ENCODE measurements around the gene UBXN11.
A peak's percentile ranks its signal among the peaks of the same experiment; 100 is the strongest.

UBXN11 gene

GRCh38 chr1:26306290-26307229 is at the start of gene UBXN11:
Gene UBXN11 (minus strand): TSS chr1:26306636. CDS start chr1:26302883, 3,753 bp downstream.
- DNase-seq: peak; percentile 97

- DNase-seq: no peak
Measured at GRCh38 chr1:26356106-26356505, 49.7 kb upstream of the UBXN11 start.

- DNase-seq: no peak
Measured at GRCh38 chr1:26354972-26355371, 48.5 kb upstream of the UBXN11 start.

- DNase-seq: no peak
Measured at GRCh38 chr1:26353976-26354820, 47.8 kb upstream of the UBXN11 start, which contains the start of gene CRYBG2. Gene CRYBG2 (minus strand): TSS chr1:26354130. CDS start chr1:26346657, 7,473 bp downstream.

GRCh38 chr1:26353210-26353859 is 46.9 kb upstream of the UBXN11 start:
- DNase-seq: no peak

GRCh38 chr1:26352338-26352679 is 45.9 kb upstream of the UBXN11 start:
- DNase-seq: no peak

GRCh38 chr1:26351590-26352337 is 45.3 kb upstream of the UBXN11 start:
- peak; percentile 79 for DNase-seq

GRCh38 chr1:26350701-26351589 is 44.5 kb upstream of the UBXN11 start:
- peak; percentile 84 for DNase-seq

- DNase-seq: no peak
Measured at GRCh38 chr1:26350343-26350700, 43.9 kb upstream of the UBXN11 start.

- DNase-seq: no peak
Measured at GRCh38 chr1:26349877-26350244, 43.4 kb upstream of the UBXN11 start.

- peak; percentile 98 for DNase-seq
Measured at GRCh38 chr1:26349188-26349876, 42.9 kb upstream of the UBXN11 start.

GRCh38 chr1:26346274-26347033 is 40.0 kb upstream of the UBXN11 start:
- no peak for DNase-seq

- no peak for DNase-seq
Measured at GRCh38 chr1:26345718-26346117, 39.3 kb upstream of the UBXN11 start.

GRCh38 chr1:26344147-26344920 is 37.9 kb upstream of the UBXN11 start:
- DNase-seq: no peak

- no peak for DNase-seq
Measured at GRCh38 chr1:26340047-26340481, 33.6 kb upstream of the UBXN11 start.

- DNase-seq: no peak
Measured at GRCh38 chr1:26338670-26339069, 32.2 kb upstream of the UBXN11 start.

GRCh38 chr1:26337625-26338024 is 31.2 kb upstream of the UBXN11 start:
- no peak for DNase-seq

- no peak for DNase-seq
Measured at GRCh38 chr1:26337206-26337535, 30.7 kb upstream of the UBXN11 start.

- DNase-seq: peak; percentile 66
Measured at GRCh38 chr1:26336477-26337205, 30.2 kb upstream of the UBXN11 start.

Data from EL (cell line).